ENCODE data around the gene SZT2. TPM values are rescaled to one million over a fixed set of nuclear protein-coding genes. Genes with fewer than 3 reads are reported as not detected.

Gene SZT2
- total RNA-seq, 1 experiment from 2014 or later = 29.0 TPM

GRCh38 chr1:43449708-43450069 lies 60.0 kb downstream of the SZT2 start:
- no peak for DNase-seq
- no peaks in the 10 kb centered on the region for H3K27me3 Mint-ChIP-seq (ENCODE audit: insufficient read depth, unreplicated experiment)
- peaks cover 21% of the 10 kb centered on the region for H3K4me1 Mint-ChIP-seq (ENCODE audit: low read depth, unreplicated experiment)
- H3K36me3 Mint-ChIP-seq (ENCODE audit: insufficient read depth, unreplicated experiment) = peaks cover 66% of the 10 kb centered on the region
- no peak overlapping the region for H3K4me3 Mint-ChIP-seq (ENCODE audit: unreplicated experiment)
- peak overlapping the region; percentile 41 for H3K27ac Mint-ChIP-seq (ENCODE audit: unreplicated experiment)
- TF ChIP-seq CTCF (IDR thresholded peaks at IDR 0.05; ENCODE audit: insufficient read depth in 1 of 2, low read depth in 1 of 2, low read length in 1 of 2, severe bottlenecking in 1 of 2, unreplicated experiment in 1 of 2) = no peak
- no peaks in the 10 kb centered on the region; the same call in 1 of the 2 replicates for H3K36me3 ChIP-seq (ENCODE audit: control insufficient read depth, insufficient read depth, low read length)
- POLR2A ChIA-PET = no interaction called here
- H3K27me3 ChIP-seq (replicated peaks; ENCODE audit: control insufficient read depth, insufficient read depth, low read length) = no peaks in the 10 kb centered on the region
- no peaks in the 10 kb centered on the region for H3K9me3 ChIP-seq
- H3K9me3 Mint-ChIP-seq (ENCODE audit: unreplicated experiment) = no peaks in the 10 kb centered on the region
- H3K4me1 ChIP-seq = peaks cover 6% of the 10 kb centered on the region
- CTCF ChIA-PET = no interaction called here
- intact Hi-C loops (cut with micrococcal nuclease; ENCODE audit: unreplicated experiment) = loop anchor here (5.0 kb wide), 1 partner anchor 73 kb away; no protein-coding TSS in a partner anchor
- no peak overlapping the region for H3K4me3 ChIP-seq (ENCODE audit: low read depth, low read length)
- no TSS peak for BruUV-seq (replicated peaks)

DNA sequence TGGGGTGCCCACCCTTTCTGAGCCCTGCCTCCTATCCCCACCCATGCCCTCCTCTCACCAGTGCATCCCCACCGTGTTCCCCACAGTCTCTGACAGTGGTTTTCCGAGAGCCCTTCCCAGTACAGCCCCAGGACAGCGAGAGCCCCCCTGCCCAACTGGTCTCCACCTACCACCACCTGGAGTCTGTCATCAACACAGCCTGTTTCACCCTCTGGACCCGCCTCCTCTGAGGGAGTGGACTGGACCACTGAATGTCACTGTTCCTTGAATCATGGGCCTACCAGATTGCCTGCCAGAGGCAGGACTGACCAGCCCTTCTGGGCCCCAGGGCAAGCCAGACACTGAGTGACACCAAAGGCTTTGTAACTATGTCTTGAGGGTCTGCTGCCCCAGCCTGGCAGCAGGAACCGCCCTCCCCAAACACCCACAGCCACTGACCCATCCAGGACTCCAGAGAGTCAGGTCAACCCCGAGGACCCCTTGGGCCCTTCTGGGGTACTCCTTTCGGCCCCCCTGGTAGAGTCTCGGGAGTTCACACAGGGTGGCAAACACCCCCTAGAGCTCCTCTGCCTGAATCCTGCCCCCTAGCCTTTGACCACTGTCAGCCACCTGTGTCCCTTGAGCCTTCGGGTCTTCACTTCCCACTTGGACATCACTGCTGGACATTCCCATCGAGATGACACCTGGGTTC lies 60.7 kb downstream of the SZT2 start:
- H3K9me3 Mint-ChIP-seq (ENCODE audit: unreplicated experiment) = no peaks in the 10 kb centered on the region
- H3K4me1 Mint-ChIP-seq (ENCODE audit: low read depth, unreplicated experiment) = peaks cover 16% of the 10 kb centered on the region
- no TSS peak for BruUV-seq (replicated peaks)
- H3K4me3 Mint-ChIP-seq (ENCODE audit: unreplicated experiment) = no peak overlapping the region
- H3K27me3 Mint-ChIP-seq (ENCODE audit: insufficient read depth, unreplicated experiment) = no peaks in the 10 kb centered on the region
- no peak overlapping the region for H3K4me3 ChIP-seq (ENCODE audit: low read depth, low read length)
- no peak overlapping the region for H3K27ac Mint-ChIP-seq (ENCODE audit: unreplicated experiment)
- H3K9me3 ChIP-seq = no peaks in the 10 kb centered on the region
- peaks cover 11% of the 10 kb centered on the region for H3K4me1 ChIP-seq
- POLR2A ChIA-PET = no interaction called here
- no peak for TF ChIP-seq CTCF (IDR thresholded peaks at IDR 0.05; ENCODE audit: insufficient read depth in 1 of 2, low read depth in 1 of 2, low read length in 1 of 2, severe bottlenecking in 1 of 2, unreplicated experiment in 1 of 2)
- CTCF ChIA-PET = no interaction called here
- H3K27me3 ChIP-seq (replicated peaks; ENCODE audit: control insufficient read depth, insufficient read depth, low read length) = no peaks in the 10 kb centered on the region
- DNase-seq = no peak
- intact Hi-C loops (cut with micrococcal nuclease; ENCODE audit: unreplicated experiment) = loop anchor here (5.0 kb wide), 1 partner anchor 72 kb away; no protein-coding TSS in a partner anchor
- peaks cover 67% of the 10 kb centered on the region for H3K36me3 Mint-ChIP-seq (ENCODE audit: insufficient read depth, unreplicated experiment)
- no peaks in the 10 kb centered on the region; the same call in 1 of the 2 replicates for H3K36me3 ChIP-seq (ENCODE audit: control insufficient read depth, insufficient read depth, low read length)

DNA sequence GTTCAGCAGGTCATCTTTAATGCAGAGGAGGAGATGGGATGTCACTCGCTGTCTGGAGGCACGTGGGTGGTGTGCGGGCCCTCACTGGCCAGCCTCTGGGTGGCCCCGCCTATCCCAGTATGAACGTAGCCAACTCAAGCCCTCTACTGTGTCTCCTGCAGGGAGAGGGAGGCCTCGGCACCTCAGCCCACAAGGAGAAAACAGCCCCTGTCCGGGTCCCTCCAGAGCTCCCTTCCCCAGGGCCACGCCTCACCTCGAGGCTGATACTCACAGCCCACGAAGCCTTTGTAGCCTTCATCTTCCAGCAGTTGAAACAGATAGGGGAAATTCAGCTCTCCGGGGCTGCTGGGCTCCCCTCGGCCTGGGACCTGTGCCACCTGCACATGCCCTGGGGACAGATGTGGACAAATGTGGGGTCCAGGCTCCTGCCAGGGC lies 61.5 kb downstream of the SZT2 start:
- Mint-ChIP-seq H3K27ac (ENCODE audit: unreplicated experiment) (no peak overlapping the region), H3K9me3 (ENCODE audit: unreplicated experiment) (no peaks in the 10 kb centered on the region), H3K4me3 (ENCODE audit: unreplicated experiment) (no peak overlapping the region), H3K27me3 (ENCODE audit: insufficient read depth, unreplicated experiment) (no peaks in the 10 kb centered on the region), H3K4me1 (ENCODE audit: low read depth, unreplicated experiment) (peaks cover 16% of the 10 kb centered on the region), H3K36me3 (ENCODE audit: insufficient read depth, unreplicated experiment) (peaks cover 67% of the 10 kb centered on the region)
- no TSS peak for BruUV-seq (replicated peaks)
- Histone ChIP-seq H3K4me3 (ENCODE audit: low read depth, low read length) (no peak overlapping the region), H3K27me3 (replicated peaks; ENCODE audit: control insufficient read depth, insufficient read depth, low read length) (no peaks in the 10 kb centered on the region), H3K4me1 (peaks cover 11% of the 10 kb centered on the region), H3K36me3 (ENCODE audit: control insufficient read depth, insufficient read depth, low read length) (no peaks in the 10 kb centered on the region; the same call in 1 of the 2 replicates), H3K9me3 (no peaks in the 10 kb centered on the region)
- no peak for TF ChIP-seq CTCF (IDR thresholded peaks at IDR 0.05; ENCODE audit: insufficient read depth in 1 of 2, low read depth in 1 of 2, low read length in 1 of 2, severe bottlenecking in 1 of 2, unreplicated experiment in 1 of 2)
- DNase-seq = no peak
- intact Hi-C loops (cut with micrococcal nuclease; ENCODE audit: unreplicated experiment) = loop anchor here (5.0 kb wide), 1 partner anchor 71 kb away; no protein-coding TSS in a partner anchor
- POLR2A ChIA-PET = no interaction called here
- CTCF ChIA-PET = no interaction called here

Data from Caco-2 (cell line).